Adipose tissue (tissue), 3 donors: ENCODE measurements around the gene FOXA2. TPM values are rescaled to one million over a fixed set of nuclear protein-coding genes. Genes with fewer than 3 reads are reported as not detected.
"Not testable (repeated sequence)": the region's sequence is repeated elsewhere in the genome, so short reads cannot be mapped to it uniquely, and the experiment has no call there.

ENCODE experiments used
- H3K27ac ChIP-seq: one replicate; pipeline ENCODE4 v1.5.1; 2013; ENCODE audit warnings: low read depth, low read length
- WGBS, 3 donors: extraction: QIAGEN DNeasy Blood & Tissue Kit; methylation state at CpG; one replicate each; pipeline ENCODE4 v1.1.7; 2013; 5-methylcytosine and 5-hydroxymethylcytosine counted together
- polyA plus RNA-seq, 3 donors: library from polyadenylated mRNA; stranded (reverse); fragments of 200-250 nt; gene quantifications; one replicate each; pipeline ENCODE4 v1.2.3, GENCODE V29; 2013
- donor health status: healthy with polysubstance abuse.
- donor health status: Bipolar disorder and iron deficiency.
- donor health status: healthy.

The FOXA2 gene
- 10 to 100 TPM in 1 of 3 donors, 1 to 10 TPM in 1, not detected in 1; 2.0 to 15.5 TPM for polyA plus RNA-seq

GRCh38 chr20:22584522-22584921 is at the start of gene FOXA2:
FOXA2 (minus strand) TSS chr20:22584572; CDS start chr20:22584278, 294 bp downstream.
- WGBS, 3 donors, result 0 to 3% (median 3%) methylated on average over 15 to 34 of the region's 42 CpGs
- no peak within 1 kb of the TSS for H3K27ac ChIP-seq

GRCh38 chr20:22630701-22631100 is 46.3 kb upstream of the FOXA2 start:
- 34 to 59% (median 53%) methylated on average over 6 of the region's 6 CpGs for WGBS, 3 donors
- no peak overlapping the region for H3K27ac ChIP-seq

DNA sequence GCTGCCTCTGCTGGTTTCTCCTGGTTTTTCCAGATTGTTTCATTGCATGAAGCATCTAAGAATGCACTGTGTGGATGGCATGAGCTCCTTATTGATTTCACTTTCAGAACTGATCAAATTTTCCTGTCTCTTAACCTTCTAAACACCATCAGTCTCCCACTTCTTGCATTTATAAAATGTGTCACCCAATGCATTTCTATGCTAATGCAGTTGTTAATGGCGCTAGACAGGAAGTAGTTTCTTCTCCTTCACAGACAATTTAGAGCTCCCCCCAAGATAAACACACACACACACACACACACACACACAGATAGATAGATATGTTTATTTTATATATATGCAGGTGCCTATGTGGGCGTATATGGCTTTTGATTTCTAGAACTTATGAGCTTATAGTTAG is 45.6 kb upstream of the FOXA2 start:
- WGBS, 3 donors, result 71 to 73% (median 71%) methylated on average over 2 of the region's 2 CpGs
- H3K27ac ChIP-seq, result no peak overlapping the region

DNA sequence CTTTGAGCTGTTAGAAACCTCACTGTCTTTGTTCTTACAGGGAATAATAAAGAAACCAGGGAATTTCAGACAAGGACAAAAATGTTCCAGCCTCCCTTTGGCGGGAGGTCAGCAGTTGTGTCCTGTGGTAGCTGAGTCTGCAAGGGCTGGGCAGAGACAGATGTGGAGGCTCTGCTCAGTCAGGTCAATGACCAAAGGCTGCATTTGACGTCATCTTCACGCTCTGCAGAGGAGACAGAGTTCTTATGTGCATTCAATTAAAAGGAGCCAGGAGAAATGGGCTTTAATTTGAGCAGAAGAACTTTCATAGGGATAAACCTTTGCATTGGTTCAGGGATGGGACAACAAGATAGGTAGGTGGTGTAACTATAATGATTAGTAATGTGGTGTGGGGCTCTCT is 45.1 kb upstream of the FOXA2 start:
- no peak overlapping the region for H3K27ac ChIP-seq
- WGBS, 3 donors, result 61 to 76% (median 68%) methylated on average over 3 of the region's 3 CpGs

- WGBS, 3 donors, result 54 to 90% (median 73%) methylated on average over 1 of the region's 1 CpG
- H3K27ac ChIP-seq, result no peak overlapping the region
Observed at GRCh38 chr20:22626496-22626895, 42.1 kb upstream of the FOXA2 start.

DNA sequence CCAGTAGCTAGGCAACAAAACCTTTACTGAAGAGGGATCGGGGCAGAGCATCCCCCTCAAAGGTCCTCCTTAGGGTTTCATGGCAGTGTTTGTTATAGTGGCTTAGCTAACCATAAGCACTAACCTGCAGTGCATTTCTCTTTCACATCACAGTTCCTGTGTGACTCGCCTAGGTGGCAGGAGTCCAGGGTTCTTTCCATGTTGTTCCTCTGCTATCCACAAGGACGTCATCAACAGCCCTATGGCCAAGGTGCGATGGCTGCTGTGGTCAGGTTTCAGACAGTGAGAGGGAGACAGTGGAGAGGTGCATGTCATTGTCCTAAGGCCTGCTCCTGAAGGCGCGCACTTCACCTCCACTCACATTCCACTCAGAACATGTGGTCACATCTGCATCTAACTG is 38.8 kb upstream of the FOXA2 start:
- no peak overlapping the region for H3K27ac ChIP-seq
- WGBS, 3 donors, result 79 to 85% (median 82%) methylated on average over 6 of the region's 6 CpGs

DNA sequence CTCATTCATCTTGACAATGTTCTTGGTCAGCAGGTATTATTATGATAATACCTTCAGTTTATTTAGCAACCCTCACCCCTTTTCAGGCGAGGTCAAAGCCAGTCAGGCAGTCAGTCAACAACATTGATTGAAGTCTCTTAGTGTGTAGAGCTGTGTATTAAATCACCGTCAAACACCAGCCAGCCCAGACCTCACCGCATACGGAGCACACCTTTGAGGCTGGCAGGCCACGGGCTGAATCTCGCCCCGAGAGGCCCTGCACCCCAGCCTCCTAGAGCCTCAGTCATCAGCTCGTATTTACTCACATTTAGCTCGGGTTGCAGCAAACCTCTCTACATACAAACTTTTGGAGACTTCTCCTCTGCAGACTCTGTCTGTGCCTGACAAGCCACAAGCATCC is 36.0 kb upstream of the FOXA2 start:
- 48 to 57% (median 54%) methylated on average over 9 of the region's 9 CpGs for WGBS, 3 donors
- H3K27ac ChIP-seq, result no peak overlapping the region

- WGBS, 3 donors, result 57 to 60% (median 58%) methylated on average over 6 of the region's 6 CpGs
- H3K27ac ChIP-seq, result no peak overlapping the region
Observed at GRCh38 chr20:22619806-22620205, 35.4 kb upstream of the FOXA2 start.

DNA sequence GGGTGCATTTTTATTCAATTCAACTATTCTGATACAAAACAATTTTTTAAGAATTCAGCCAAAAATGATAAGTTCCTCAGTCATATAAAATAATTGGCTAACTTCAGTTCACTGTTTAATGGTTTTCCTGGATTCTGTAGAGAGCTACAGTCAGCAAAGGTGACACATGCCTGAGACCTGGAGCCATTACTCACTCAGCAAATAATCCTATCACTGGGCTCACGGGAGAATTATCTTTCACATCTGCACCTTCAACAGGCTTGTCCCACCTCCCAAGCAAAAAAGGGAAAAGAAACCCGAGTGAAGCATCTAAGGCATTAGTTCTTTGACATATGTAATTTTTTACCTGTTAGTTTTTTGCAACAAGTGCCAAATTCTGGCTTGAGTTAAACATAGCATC is 34.9 kb upstream of the FOXA2 start:
- no peak overlapping the region for H3K27ac ChIP-seq
- 20 to 48% (median 41%) methylated on average over 2 of the region's 2 CpGs for WGBS, 3 donors

GRCh38 chr20:22617160-22617559 is 32.8 kb upstream of the FOXA2 start:
- 35 to 73% (median 72%) methylated on average over 3 of the region's 3 CpGs for WGBS, 3 donors
- no peak overlapping the region for H3K27ac ChIP-seq

DNA sequence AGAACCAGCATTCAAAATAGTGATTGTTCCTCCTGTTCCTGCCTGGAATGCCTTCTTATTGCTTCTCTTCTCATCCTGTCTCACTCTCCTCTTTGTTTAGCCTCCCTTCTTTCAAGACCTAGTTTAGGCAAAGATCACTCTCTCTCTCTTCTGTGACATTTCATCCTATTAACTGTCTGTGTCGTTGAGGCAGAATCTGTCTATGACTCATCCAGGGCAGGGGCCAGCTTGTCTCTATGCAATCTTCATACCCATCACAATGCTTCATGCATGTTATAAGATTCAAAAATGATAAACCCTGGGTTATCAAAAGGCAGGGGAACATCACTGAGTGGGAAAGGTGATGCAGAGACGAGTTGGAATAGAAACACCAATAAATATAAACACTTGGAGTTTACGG is 32.2 kb upstream of the FOXA2 start:
- no peak overlapping the region for H3K27ac ChIP-seq
- 59 to 74% (median 60%) methylated on average over 3 of the region's 3 CpGs for WGBS, 3 donors

- H3K27ac ChIP-seq, result no peak overlapping the region
- WGBS, 3 donors, result 78 to 84% (median 84%) methylated on average over 6 of the region's 6 CpGs
Observed at GRCh38 chr20:22615425-22615824, 31.1 kb upstream of the FOXA2 start.

- no peak overlapping the region for H3K27ac ChIP-seq
Observed at GRCh38 chr20:22611636-22612035, 27.3 kb upstream of the FOXA2 start.

DNA sequence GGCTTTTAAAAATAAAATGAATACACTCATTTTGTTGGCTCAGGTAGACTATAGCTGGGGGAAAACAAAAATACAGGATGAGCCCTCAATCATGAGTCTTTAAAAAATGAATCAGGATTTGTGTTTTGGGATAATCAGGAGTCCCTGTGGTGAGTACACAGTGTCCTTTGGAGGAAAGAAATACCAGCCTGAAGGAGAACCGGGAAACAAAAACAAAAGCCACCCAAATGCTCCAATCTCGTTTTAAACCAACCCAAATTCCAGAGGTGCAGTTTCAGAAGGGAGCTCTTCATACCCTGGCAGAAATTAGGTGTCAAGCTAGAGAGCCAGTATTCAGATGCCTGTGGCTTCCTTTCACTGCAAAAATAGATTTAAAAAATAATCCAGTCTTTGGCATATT is 23.3 kb upstream of the FOXA2 start:
- 26 to 41% (median 32%) methylated on average over 2 of the region's 2 CpGs for WGBS, 3 donors
- no peak overlapping the region for H3K27ac ChIP-seq

DNA sequence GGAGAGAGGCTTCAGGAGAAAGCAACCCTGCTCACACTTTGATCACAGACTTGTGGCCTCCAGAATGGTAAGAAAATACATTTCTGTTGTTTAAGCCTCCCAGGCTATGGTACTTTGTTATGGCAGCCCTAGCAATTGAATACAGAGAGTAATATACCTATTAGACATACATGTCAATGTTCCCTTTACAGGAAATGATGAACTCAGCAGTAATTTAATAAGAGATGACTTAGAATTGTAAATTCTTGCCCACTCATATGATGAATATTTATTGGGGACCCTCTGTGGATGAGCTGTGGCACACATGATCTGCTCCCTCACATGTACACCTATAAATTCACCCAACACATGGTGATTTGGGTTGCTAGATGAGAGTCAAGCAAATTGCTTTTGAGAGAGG is 20.4 kb upstream of the FOXA2 start:
- H3K27ac ChIP-seq, result no peak overlapping the region

DNA sequence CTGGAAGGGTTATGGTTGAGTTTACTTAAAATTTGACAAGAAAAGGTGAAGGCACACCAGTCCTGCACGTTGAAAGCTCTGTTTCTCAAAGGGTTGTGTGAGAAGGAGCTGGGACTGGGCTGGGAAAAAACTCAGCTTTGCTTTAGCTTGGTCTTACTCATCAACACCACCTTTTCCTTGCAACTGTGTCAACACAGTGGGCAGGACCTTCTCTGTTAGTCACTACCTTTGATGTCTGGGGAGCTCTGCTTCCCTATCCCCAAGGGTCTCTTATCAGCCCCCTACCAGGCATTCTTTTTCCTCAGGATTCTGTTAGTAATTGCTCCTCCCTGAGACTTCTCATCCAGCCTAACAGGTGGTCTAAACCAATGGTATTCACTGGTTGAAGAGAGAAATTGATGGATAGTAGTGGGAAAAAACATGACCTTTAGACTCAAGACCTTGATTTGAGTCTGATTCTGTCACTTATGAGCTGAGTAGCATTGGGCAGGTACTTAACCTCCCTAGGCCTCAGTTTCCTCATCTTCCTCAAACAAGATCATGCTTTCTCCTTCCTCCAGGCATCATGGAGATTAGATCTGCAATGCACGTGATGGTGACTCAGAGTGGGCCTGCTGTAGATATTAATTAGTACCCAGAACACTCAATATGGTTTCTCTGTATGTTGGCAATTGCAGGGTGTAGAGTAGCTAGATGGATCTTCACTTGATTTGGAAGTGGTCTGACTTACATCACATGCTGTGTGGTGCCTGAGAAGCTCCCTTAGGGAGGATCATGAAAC is 17.2 kb upstream of the FOXA2 start:
- WGBS, 3 donors, result 52 to 62% (median 54%) methylated on average over 2 of the region's 2 CpGs
- H3K27ac ChIP-seq, result no peak overlapping the region

DNA sequence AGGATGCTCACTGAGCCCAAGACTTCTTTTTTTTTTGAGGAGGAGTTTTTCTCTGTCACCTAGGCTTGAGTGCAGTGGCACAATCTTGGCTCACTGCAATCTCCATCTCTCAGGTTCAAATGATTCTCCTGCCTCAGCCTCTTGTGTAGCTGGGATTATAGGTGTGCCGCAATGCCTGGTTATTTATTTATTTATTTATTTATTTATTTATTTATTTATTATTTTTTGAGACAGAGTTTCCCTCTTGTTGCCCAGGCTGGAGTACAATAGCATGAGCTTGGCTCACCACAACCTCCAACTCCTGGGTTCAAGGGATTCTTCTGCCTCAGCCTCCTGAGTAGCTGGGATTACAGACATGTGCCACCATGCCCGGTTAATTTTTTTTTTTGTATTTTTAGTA is 14.9 kb upstream of the FOXA2 start:
- not testable (repeated sequence) for H3K27ac ChIP-seq
- 91 to 98% (median 97%) methylated on average over 2 of the region's 2 CpGs for WGBS, 3 donors

- WGBS, 3 donors, result 53 to 89% (median 66%) methylated on average over 1 of the region's 1 CpG
- H3K27ac ChIP-seq, result no peak overlapping the region
Observed at GRCh38 chr20:22597303-22597702, 12.9 kb upstream of the FOXA2 start.

DNA sequence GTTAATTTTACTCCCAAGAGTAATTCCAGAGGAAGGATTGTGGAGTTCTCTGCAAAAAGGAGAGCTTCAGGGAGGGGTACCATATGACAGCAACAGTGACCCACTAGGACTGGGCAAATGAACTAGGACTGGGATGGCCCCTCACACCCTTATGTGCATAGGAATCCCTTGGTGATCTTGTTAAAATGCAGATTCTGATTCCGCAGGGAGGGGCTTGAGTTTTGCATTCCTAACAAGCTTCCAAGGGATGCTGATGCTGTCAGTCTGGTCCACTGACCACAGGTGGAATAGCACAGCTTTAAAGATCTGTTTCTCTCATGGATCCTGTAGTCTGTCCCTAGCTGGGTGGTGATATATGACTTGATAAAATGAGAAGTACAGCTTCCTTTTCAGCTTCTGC is 6.3 kb upstream of the FOXA2 start:
- WGBS, 3 donors, result 2 to 58% (median 16%) methylated on average over 1 of the region's 1 CpG
- H3K27ac ChIP-seq, result no peak overlapping the region

DNA sequence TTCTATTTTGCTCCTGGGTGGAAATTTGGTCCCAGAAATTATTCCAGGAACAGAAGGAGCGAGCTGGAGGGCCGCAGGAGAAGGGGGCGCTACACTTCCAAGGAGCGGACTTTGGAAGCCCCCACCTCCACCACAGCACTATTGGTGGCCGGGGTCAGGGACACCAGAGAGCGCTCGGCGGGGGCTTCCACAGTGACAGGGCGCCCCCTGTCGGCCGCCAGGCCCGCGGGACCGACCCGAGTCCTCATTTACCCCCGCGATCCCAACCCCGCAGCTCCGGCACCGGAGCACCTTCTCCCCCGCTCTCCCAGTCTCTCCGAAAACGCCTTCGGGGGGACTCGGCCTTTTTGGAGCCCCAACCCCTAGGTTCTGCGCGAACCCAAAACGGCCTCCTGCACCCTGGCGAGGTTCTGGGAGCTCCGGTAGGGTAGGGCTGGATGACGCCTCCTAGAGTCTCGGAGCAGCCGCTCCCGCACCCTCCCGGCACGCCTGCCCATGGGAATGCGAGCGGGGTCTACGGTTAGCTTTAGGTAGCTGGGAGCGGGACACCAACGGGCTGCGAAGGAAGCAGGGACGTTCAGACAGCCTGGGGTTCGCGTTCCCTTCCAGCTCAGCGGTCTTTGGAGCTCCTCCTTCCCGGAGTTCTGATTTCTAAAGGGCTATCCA is 2.4 kb upstream of the FOXA2 start:
- 3 to 7% (median 6%) methylated on average over 43 to 47 of the region's 47 CpGs for WGBS, 3 donors
- no peak overlapping the region for H3K27ac ChIP-seq
